Upper lobe of right lung (tissue), 1 donor: Measurements from ENCODE around the gene CYFIP1. TPM values are rescaled to one million over a fixed set of nuclear protein-coding genes. Genes with fewer than 3 reads are reported as not detected.

Experiments
- ATAC-seq: fragments of 200-7000 bp; cut with Tn5 transposase; one replicate; pipeline ENCODE4 v1.9.1; 2020; ENCODE audit warnings: mild to moderate bottlenecking, moderate library complexity
- DNase-seq: peaks from one replicate; pipeline ENCODE4 v3.0.0-alpha.2; 2020
- H3K27ac ChIP-seq: fragments of 200-600 bp; one replicate; pipeline ENCODE4 v1.8.0; 2022
- H3K27me3 ChIP-seq: fragments of 200-600 bp; one replicate; pipeline ENCODE4 v1.8.0; 2022; ENCODE audit warnings: mild to moderate bottlenecking
- H3K36me3 ChIP-seq: fragments of 200-600 bp; one replicate; pipeline ENCODE4 v1.8.0; 2022
- H3K4me1 ChIP-seq: fragments of 200-600 bp; one replicate; pipeline ENCODE4 v1.8.0; 2022
- H3K4me3 ChIP-seq: fragments of 200-600 bp; one replicate; pipeline ENCODE4 v1.8.0; 2022; ENCODE audit warnings: mild to moderate bottlenecking
- H3K9me3 ChIP-seq: fragments of 200-600 bp; one replicate; pipeline ENCODE4 v1.8.0; 2022
- CTCF ChIP-seq: fragments of 200-600 bp; IDR thresholded peaks from one replicate; pipeline ENCODE4 v1.8.0; 2022; ENCODE audit warnings: antibody characterized with exemption
- intact Hi-C: fragments of 100-400 bp; cut with DNase I; formaldehyde crosslinking; loops from one replicate; pipeline ENCODE4 v1.11.0; 2022
- total RNA-seq: library from RNA; stranded (reverse); fragmentation: NEBNext Ultra II Directional; extraction: Animal tissue kit (Norgen Biotek cat#: 25700); gene quantifications from one replicate; pipeline ENCODE4 v1.2.1, GENCODE V29; 2021
- donor health status: DM: no; HTN: yes; CAD: no; lungs with severe emphysema.

Gene CYFIP1
- total RNA-seq, 1 donor from 2014 or later = 139 TPM

DNA sequence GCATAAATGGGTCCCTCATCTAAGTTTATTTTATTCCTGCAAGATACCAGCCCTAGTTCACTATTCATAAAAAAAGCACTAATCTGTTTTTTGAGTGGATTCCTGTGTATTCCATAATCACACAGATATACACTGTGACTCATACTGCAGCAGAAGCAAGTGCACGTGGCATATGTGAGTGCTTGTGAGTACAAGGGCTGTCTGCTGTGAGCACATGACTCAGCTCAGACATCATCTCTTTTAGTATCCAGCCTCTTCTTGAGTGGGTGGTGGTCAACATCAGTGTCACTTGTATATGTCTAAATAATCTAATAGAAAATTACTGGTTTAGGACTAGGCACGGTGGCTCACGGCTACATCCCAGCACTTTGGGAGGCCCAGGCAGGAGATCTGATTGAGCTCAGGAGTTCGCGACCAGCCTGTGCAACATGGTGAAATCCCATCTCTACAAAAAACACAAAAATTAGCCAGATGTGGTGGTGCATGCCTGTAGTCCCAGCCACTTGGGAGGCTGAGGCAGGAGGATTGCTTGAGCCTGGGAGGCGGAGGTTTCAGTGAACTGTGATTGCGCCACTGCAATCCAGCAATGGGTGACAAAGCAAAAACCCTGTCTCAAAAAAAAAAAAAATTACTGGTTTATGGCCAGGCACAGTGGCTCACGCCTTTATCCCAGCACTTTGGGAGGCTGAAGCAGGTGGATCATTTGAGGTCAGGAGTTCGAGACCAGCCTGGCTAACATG lies 91.9 kb downstream of the CYFIP1 start:
- peak; percentile 28 for ATAC-seq
- intact Hi-C loops = no loop called here
- Histone ChIP-seq H3K27me3 (no peaks in the 10 kb centered on the region), H3K27ac (no peak overlapping the region), H3K9me3 (no peaks in the 10 kb centered on the region), H3K4me1 (no peaks in the 10 kb centered on the region), H3K4me3 (no peak overlapping the region), H3K36me3 (peaks cover 38% of the 10 kb centered on the region)
- TF ChIP-seq CTCF = no peak
- DNase-seq = peak; percentile 22

DNA sequence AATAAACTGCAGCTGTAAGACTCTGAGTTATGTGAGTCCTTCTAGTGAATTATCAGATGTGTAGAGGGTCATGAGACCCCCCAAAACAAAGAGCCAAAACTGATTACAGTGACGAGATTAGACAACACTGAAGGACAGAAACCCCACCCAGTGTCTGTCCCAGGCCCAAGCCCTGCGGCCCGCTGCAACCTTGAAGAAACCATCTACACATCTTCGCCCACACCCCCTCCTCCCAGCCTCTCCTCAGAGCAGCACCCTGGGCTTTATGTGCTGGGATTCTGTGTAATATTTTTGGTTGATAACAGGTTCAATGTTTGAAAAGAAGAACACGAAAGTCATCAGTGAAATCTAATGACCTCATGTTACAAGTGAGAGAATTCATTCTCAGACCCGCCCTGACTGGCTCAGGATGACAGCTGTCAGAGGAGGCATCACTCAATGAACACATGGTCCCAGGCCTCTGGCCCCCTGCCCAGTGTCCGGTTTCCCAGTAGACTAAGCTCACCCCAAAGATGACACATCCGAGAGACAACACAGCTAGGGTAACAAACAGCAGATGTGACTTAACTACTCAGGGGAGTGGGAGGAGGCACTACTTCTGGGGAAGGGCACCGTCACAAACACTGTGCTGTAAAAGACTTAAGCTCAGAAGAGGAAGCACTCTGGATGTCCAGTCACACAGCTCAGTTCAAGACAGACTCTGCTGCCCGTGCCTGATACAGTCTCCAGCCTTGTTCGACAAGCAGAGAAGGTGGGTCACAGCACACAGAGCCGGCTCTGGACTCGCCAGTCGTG lies 92.8 kb downstream of the CYFIP1 start:
- Histone ChIP-seq H3K36me3 (peaks cover 38% of the 10 kb centered on the region), H3K9me3 (no peaks in the 10 kb centered on the region), H3K4me3 (no peak overlapping the region), H3K27me3 (no peaks in the 10 kb centered on the region), H3K27ac (no peak overlapping the region), H3K4me1 (no peaks in the 10 kb centered on the region)
- ATAC-seq (peak; percentile 5), DNase-seq (no peak)
- intact Hi-C loops = no loop called here
- no peak for TF ChIP-seq CTCF

DNA sequence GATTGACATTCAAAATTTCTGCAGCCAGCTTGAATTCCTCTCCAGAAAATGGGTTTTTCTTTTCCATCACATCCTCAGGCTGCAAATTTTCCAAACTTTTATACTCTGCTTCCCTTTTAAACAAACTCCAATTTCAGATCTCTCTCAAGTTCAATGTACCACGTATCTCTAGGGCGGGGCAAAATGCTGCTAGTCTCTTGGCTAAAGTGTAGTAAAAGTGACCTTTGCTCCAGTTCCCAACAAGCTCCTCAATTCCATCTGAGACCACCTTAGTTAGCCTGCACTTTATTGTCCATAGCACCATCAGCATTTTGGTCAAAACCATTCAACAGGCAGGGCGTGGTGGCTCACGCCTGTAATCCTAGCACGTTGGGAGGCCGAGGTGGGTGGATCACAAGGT lies 95.0 kb downstream of the CYFIP1 start:
- DNase-seq (no peak), ATAC-seq (no peak)
- no peak for TF ChIP-seq CTCF
- H3K9me3 ChIP-seq = no peaks in the 10 kb centered on the region
- H3K27ac ChIP-seq = no peak overlapping the region
- no peak overlapping the region for H3K4me3 ChIP-seq
- H3K4me1 ChIP-seq = no peaks in the 10 kb centered on the region
- H3K36me3 ChIP-seq = peaks cover 47% of the 10 kb centered on the region
- H3K27me3 ChIP-seq = no peaks in the 10 kb centered on the region
- intact Hi-C loops = no loop called here

DNA sequence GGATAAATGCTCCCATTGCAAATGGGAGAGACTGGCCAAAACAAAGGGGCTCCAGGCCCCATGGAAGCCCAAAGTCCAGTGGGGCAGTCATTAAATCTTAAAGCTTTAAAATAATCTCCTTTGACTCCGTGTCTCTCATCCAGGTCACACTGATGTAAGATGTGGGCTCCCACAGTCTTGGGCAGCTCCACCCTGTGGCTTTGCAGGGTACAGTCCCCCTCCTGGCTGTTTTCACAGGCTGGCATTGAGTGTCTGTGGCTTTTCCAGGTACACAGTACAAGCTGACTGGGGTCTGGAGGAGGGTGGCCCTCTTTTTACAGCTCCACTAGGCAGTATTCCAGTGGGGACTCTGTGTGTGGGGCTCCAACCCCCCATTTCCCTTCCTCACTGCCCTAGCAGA lies 95.8 kb downstream of the CYFIP1 start:
- ATAC-seq (no peak), DNase-seq (peak; percentile 3)
- Histone ChIP-seq H3K4me3 (no peak overlapping the region), H3K27ac (no peak overlapping the region), H3K4me1 (no peaks in the 10 kb centered on the region), H3K36me3 (peaks cover 55% of the 10 kb centered on the region), H3K9me3 (no peaks in the 10 kb centered on the region), H3K27me3 (no peaks in the 10 kb centered on the region)
- peak; percentile 15 for TF ChIP-seq CTCF
- intact Hi-C loops = no loop called here

GRCh38 chr15:22883196-22883595 lies 97.0 kb downstream of the CYFIP1 start:
- no peak for DNase-seq
- peaks cover 64% of the 10 kb centered on the region for H3K36me3 ChIP-seq
- H3K4me3 ChIP-seq = no peak overlapping the region
- TF ChIP-seq CTCF = no peak
- H3K9me3 ChIP-seq = no peaks in the 10 kb centered on the region
- intact Hi-C loops = no loop called here
- no peak for ATAC-seq
- no peak overlapping the region for H3K27ac ChIP-seq
- no peaks in the 10 kb centered on the region for H3K27me3 ChIP-seq
- no peaks in the 10 kb centered on the region for H3K4me1 ChIP-seq
